Right hindlimb (tissue), 1 donor: ENCODE data around the gene ZNF652.
"Not testable (repeated sequence)": the region's sequence is repeated elsewhere in the genome, so short reads cannot be mapped to it uniquely, and the experiment has no call there.

Source experiments
- DNase-seq: peaks from one replicate; pipeline ENCODE4 v3.0.0-alpha.2; 2018

Gene ZNF652

DNA sequence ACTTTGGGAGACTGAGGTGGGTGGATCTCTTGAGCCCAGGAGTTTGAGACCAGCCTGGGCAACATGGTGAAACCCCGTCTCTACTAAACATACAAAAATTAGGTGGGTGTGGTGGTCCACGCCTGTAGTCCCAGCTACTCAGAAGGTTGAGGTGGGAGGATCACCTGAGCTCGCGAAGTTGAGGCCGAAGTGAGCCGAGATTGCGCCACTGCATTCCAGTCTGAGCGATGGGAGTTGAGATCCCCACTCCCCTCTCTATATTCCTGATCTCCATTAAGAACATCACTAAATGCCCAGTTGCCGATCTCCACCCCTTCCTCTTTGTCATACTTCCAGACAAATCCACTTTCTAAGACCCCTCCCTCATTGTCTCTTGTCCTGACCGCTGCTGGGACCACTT lies 24.3 kb upstream of the ZNF652 start:
- no peak for DNase-seq

GRCh38 chr17:49384951-49385350 lies 22.9 kb upstream of the ZNF652 start:
- no peak for DNase-seq

DNA sequence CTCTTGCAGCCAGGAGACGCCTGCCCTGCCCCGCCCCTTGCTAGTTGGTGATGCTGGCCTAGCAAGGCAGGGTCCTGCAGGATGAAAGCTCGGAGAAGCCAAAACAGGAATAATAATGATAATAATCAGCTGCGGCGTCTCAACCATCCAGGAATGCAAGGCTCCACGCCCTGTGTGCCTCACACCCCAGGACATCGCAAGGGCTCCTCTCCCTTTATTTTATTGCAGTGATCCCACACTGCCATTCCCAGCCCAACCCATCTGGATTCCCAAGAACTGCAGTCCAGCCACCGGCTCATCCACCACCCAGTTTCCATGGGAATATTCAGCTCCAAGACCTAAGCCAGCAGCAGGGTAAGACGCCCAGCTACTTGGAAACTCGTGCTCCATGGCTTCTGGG lies 21.0 kb upstream of the ZNF652 start:
- DNase-seq = no peak

DNA sequence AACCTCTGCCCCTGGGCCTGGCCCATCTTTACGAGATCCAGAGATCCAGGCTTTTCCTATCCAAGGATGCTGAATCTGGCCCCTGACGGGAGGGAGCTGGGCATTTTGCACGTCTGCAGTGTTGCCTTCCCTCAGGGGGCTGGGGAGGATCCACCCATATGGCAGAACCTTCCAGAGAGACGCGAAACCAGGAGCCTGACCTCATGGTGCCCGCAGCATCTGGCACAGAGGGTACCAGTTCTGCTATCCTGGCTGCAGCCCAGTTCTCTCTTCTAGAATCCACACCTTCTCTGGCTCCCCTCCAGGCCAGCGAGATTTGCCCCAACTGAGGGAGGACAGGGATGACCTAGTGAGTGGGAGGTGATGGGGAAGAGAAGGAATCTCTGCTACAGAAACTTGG lies 20.5 kb upstream of the ZNF652 start:
- DNase-seq = no peak

GRCh38 chr17:49381793-49382192 lies 19.7 kb upstream of the ZNF652 start:
- DNase-seq = no peak

DNA sequence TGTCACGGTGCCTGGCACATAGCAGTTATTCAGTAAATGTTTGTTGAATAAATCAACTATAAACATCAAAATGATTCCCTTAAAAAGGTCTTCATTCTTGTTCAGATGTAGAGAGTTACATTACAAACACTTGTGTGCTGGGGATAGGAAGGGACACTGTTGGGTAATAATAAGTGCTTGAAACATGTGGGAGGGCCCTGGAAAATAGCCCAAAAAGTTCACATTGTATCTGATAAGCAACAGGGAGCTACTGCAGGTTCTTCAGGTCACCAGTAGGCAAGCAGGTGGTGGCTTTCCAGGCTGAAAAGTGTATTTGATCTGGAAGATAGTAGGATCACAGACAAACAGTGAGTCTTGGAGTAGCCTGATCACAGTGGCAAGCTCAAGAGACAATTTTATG lies 19.0 kb upstream of the ZNF652 start:
- DNase-seq = no peak

GRCh38 chr17:49379926-49380325 lies 17.9 kb upstream of the ZNF652 start:
- no peak for DNase-seq

- DNase-seq = no peak
Measured at GRCh38 chr17:49378311-49378710, 16.3 kb upstream of the ZNF652 start.

DNA sequence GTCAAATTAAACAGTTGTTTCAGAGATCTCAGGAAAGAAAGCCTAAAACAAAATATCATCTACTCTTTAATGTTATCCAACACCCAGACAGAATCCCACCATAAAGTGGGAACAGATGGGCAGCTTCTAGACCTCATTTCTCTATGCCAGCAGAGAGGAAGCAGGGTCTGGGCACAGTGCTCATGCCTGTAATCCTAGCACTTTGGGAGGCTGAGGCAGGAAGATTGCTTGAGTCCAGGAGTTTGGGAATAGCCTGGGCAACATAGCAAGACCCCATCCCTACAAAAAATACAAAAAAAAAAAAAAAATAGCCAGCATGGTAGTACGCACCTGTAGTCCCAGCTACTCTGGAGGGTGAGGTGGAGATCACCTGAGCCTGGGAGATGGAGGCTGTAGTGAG lies 13.5 kb upstream of the ZNF652 start:
- no peak for DNase-seq

DNA sequence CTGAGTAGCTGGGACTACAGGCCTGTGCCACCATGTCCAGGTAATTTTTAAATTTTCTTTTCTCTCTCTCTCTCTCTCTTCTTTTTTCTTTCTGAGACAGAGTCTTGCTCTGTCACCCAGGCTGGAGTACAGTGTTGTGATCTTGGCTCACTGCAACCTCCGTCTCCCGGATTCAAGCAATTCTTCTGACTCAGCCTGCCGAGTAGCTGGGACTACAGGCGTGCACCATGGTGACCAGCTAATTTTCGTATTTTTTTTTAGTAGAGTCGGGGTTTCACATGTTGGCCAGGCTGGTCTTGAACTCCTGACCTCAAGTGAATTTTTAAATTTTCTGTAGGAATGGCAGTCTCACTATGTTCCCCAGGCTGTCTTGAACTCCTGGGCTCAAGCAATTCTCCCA lies 11.1 kb upstream of the ZNF652 start:
- DNase-seq = no peak

- DNase-seq = no peak
Measured at GRCh38 chr17:49372425-49372824, 10.4 kb upstream of the ZNF652 start.

GRCh38 chr17:49370971-49371834 lies 9.2 kb upstream of the ZNF652 start:
- no peak for DNase-seq

DNA sequence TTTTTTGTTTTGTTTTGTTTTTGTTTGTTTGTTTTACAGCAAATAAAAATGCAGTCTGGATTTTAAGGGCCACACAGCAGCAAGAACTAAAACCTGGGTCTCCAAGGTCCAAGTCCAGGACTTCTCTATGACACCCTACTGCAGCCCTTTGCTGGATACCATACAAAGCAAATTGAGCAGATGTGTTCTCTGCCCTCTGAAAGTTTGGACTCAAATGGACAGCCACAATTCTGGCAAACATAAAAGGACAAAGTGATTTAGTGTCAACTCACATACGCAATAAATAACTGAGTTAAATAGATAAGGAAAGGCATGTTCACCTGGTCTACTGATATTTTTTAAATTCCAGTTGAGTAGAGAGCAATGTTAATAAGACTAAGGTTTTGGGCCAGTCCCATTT lies 7.7 kb upstream of the ZNF652 start:
- no peak for DNase-seq

GRCh38 chr17:49369089-49369488 lies 7.0 kb upstream of the ZNF652 start:
- DNase-seq = no peak

GRCh38 chr17:49365667-49366066 lies 3.6 kb upstream of the ZNF652 start:
- no peak for DNase-seq

- DNase-seq = not testable (repeated sequence)
Measured at GRCh38 chr17:49365126-49365525, 3.1 kb upstream of the ZNF652 start.

GRCh38 chr17:49364119-49364518 lies 2.1 kb upstream of the ZNF652 start:
- no peak for DNase-seq

DNA sequence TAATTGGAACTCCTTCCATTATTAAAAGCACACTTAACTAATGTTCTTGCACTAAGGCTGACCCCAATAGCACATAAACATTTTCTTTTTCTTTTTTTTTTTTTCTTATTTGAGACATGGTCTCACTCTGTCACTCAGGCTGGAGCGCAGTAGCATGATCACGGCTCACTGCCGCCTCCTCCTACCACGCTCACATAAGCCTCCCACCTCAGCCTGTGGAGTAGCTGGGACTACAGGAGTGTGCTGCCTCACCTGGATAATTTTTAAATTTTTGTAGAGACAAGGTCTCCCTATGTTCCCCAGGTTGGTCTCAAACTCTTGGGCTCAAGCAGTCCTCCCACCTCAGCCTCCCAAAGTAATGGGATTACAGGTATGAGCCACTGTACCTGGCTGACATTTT lies 1.2 kb upstream of the ZNF652 start:
- no peak for DNase-seq

- DNase-seq = no peak
Measured at GRCh38 chr17:49362723-49363117, 670 bp upstream of the ZNF652 start.

DNA sequence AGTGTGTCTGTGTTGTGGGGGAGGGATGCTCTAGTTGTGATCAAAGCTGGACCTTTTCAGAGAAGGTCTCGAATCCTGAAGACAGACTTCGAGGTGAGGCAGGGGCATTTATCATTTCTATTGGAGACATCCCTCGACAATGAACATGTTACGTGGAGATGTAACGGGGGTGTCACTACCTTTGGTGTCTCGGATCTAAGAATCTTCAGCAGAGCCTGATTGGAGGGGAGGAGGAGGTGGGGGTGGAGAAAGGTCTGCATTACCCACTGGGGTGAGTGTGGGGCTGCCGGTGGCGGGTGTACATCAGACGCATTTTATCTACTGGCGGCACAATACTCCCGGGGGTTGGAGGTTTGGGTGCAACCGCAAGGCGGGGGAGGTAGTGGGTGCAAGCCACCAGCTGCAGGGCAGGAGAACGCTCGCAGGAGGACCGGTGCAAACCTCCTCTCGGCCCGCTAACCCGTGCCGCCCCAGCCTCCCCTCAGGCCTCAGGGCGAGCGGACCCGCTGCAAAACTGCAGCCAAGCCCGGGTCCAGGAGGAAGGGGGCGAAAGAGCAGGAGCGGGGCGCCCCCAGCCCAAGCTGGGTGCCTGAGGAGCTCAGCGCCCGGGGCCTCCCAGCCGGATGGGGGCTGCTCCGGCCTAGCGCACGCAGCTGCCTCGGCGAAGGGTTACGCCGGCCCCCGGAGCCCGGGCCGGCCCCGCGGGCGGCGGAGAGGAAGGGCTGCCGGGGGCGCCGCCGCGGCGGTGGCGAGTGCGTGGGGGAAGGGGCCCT lies 735 bp downstream of the ZNF652 start:
- peak; percentile 46 for DNase-seq

DNA sequence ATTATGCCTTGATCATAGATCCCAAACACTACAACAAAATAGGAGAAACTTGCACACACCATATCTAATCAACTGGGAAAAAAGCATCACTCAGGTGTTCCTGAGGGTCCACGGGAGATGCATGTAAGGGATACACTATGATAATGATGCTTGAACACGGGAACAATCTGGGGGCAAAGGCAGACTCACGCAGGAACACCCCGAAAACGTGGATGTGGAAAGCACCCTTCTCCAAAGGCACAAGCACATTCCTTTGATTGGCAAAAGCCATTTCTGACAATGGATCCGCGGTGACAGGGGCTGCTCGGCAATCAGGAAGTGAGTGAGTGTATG lies 1.3 kb downstream of the ZNF652 start:
- no peak for DNase-seq

DNA sequence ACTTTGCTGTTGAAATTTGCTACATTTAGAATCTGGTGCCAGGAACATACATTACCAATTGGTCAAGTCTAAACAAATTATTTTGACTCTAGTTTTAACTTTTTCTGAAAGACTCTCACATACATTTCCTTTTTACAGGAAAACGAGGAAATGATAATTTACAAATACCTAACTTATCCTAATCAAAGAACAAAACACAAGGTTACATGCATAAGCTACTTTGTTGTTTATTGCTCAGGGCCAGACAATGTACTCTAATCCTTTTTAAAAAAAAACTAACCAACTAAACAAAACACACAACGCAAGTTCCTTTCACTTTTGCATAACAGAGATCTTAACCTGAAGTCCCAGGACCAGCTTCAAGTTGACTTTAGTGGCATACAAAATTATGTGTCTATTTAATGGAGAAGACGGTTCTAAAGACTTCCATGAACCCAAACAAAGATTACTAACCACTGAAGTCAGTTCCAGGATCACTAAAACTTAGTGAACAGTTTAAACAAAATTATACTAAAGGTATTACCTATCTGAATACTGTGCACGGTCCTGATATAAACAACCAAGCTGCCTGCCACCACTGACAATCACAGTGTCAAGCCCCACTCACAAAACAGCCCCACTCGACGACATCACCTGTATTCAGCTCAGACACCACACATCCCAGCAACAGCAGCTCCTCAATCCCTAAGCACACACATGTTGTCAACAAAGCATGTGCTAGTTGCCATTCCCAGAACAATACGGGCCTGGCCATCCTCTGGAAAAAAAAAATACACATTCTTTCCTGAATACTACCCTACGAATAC lies 1.9 kb downstream of the ZNF652 start:
- DNase-seq = no peak

- no peak for DNase-seq
Measured at GRCh38 chr17:49358641-49359247, 3.3 kb downstream of the ZNF652 start.
